Retinal pigment epithelial cell (primary cell): ENCODE data around the gene REXO4.
"Not testable (repeated sequence)": the region's sequence is repeated elsewhere in the genome, so short reads cannot be mapped to it uniquely, and the experiment has no call there.

Source experiments
- DNase-seq: peaks from one replicate; pipeline ENCODE4 v3.0.0-alpha.2; 2010; ENCODE audit warnings: low read depth
- H3K4me3 ChIP-seq: 2 replicates; pipeline ENCODE4 v1.5.1; 2011; ENCODE audit warnings: mild to moderate bottlenecking, low read length, control low read depth, moderate library complexity
- CTCF ChIP-seq: conservative IDR thresholded peaks from 2 replicates; pipeline ENCODE4 v1.5.1; 2011; ENCODE audit warnings: low read depth, low read length, control low read depth, inconsistent platforms

REXO4 gene

GRCh38 chr9:133456409-133456808 lies 38.6 kb upstream of the REXO4 start:
- peak; percentile 19 for TF ChIP-seq CTCF
- no peak for DNase-seq
- no peak overlapping the region for H3K4me3 ChIP-seq

GRCh38 chr9:133455936-133456335 lies 38.1 kb upstream of the REXO4 start:
- TF ChIP-seq CTCF = no peak

GRCh38 chr9:133454943-133455673 lies 37.3 kb upstream of the REXO4 start:
- H3K4me3 ChIP-seq = no peak overlapping the region
- no peak for TF ChIP-seq CTCF
- no peak for DNase-seq

More at GRCh38 chr9:133455936-133456335, 38.1 kb upstream of the REXO4 start:
- DNase-seq = no peak
- H3K4me3 ChIP-seq = no peak overlapping the region

- H3K4me3 ChIP-seq = no peak overlapping the region
- no peak for TF ChIP-seq CTCF
- DNase-seq = no peak
Observed at GRCh38 chr9:133454325-133454724, 36.5 kb upstream of the REXO4 start.

GRCh38 chr9:133453651-133454050 lies 35.8 kb upstream of the REXO4 start:
- DNase-seq = no peak
- H3K4me3 ChIP-seq = no peak overlapping the region
- TF ChIP-seq CTCF = no peak

- TF ChIP-seq CTCF = no peak
- H3K4me3 ChIP-seq = no peak overlapping the region
- DNase-seq = no peak
Observed at GRCh38 chr9:133452562-133452961, 34.8 kb upstream of the REXO4 start.

GRCh38 chr9:133451865-133452264 lies 34.1 kb upstream of the REXO4 start:
- not testable (repeated sequence) for H3K4me3 ChIP-seq, DNase-seq

- H3K4me3 ChIP-seq = no peak overlapping the region
- no peak for TF ChIP-seq CTCF
- no peak for DNase-seq
Observed at GRCh38 chr9:133449760-133450159, 31.9 kb upstream of the REXO4 start.
